HK-2 (cell line): ENCODE results near the gene KCNG4.
"Not testable (repeated sequence)": the region's sequence is repeated elsewhere in the genome, so short reads cannot be mapped to it uniquely, and the experiment has no call there.

Experiments
- DNase-seq: peaks from one replicate; pipeline ENCODE4 v3.0.0-alpha.2; 2018; ENCODE audit not compliant: unreplicated experiment

Gene KCNG4

DNA sequence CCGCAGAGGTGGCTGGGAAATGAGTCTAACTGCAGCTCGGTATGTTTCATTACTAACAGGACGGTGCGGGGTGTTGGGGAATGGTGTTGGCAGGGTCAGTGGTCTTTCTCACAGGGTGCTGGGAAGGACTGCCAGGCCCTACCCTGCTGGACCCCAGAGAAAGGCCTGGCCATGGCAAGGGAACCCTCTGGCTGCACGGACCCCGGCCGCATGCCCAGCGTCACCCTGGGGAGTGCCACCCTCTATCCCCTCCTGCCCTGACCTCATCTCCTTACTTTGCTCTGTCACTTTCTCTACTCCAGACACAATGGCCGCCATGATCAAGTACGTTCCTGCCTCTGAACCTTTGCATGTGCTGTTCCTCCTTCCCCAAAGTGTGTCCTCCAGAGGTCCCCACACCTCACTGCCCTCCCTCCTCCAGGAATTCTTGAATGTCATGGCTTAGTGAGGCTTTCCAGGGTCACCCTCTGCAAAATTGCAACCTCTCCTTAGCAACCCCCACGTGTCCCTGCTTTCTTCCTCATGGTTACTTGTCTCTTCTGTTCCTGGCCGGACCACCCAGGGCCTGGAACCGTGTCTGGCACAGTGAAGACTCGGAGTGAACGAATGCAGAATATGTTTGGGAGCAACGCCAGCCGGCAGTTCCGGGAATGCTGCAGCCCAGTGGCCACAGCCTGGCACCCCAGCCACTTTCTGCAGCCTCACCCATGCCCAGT, 33.7 kb downstream of the KCNG4 start:
- DNase-seq, result no peak

DNA sequence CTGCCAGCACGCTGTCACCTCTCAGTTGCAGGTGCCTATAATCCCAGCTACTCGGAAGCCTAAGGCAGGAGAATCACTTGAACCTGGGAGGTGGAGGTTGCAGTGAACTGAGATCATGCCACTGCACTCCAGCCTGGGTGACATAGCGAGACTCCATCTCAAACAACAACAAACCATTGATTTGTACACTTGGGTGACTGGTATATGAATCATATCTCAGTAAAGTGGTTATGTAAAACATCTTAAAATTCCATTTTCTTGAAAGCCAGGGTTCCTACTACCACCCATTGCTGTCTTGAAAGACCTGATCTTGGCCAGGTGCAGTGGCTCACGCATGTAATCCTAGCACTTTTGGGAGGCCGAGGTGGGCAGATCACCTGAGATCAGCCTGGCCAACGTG, 34.7 kb downstream of the KCNG4 start:
- not testable (repeated sequence) for DNase-seq

DNA sequence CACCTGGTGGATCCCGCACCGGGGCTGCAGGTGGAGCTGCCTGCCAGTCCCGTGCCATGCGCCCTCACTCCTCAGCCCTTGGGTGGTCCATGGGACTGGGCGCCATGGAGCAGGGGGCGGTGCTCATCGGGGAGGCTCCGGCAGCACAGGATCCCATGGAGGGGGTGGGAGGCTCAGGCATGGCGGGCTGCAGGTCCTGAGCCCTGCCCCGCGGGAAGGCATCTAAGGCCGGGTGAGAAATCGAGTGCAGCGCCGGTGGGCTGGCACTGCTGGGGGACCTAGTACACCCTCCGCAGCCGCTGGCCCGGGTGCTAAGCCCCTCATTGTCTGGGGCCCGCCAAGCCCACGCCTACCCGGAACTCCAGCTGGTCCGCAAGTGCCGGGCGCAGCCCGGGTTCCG, 35.3 kb downstream of the KCNG4 start:
- DNase-seq, result not testable (repeated sequence)

DNA sequence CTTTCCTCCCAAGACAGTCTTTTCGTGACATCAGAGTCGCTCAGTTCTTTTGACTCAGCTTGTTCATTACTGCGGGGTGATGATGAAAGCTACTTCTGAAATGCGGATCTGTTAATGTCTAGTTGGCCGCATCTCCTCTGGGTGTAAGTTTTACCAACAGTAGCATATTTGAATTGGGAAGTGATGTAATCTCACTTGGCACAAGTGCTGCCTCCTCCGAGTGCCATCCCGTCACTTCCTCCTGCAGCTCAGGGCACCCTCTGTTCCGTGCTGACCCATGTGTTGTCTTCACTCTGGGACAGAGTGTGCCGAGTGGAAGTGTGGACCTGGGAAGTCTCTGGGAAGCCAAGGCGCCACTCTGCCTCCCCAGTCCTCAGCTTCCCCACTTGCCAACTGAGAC, 40.0 kb downstream of the KCNG4 start:
- DNase-seq, result no peak

DNA sequence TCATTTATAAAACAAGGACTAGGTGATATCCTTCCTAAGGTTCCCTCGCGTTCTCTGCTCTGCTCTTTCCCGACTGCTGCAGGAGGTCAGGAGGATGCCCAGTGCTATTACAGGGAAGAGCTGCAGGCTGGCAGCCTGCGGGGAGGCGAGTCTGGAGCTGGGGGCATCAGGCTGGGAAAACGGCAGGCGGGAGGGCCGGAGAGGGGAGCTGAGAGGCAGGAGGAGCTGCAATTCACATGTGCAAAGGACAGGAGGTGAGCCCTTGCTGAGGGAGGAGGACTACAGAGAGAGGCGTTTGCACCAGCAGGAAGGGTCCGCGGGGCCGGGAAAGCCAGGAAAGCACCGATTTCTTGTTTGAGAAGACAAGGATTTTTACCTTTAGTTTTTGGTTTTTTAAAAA, 40.7 kb downstream of the KCNG4 start:
- DNase-seq, result no peak

DNA sequence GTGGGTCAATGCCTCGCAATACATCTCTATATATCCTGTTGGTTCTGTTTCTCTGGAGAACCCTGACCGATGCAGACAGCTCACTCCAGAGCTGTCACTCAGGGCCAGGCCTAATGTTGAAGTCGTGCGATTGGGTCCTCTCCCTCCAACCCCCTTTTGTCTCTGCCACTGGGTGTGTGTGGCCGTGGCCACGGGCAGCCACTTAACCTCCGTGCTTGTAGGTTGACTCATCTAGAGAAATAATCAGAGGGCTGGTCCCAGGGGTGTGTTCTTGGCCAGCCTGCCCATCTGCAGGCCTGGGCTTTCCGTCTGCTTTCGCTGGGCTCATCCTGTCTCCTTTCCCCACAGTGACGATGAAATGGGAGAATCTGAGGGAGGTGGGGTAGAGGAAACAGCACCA, 41.4 kb downstream of the KCNG4 start:
- peak; percentile 52 for DNase-seq

DNA sequence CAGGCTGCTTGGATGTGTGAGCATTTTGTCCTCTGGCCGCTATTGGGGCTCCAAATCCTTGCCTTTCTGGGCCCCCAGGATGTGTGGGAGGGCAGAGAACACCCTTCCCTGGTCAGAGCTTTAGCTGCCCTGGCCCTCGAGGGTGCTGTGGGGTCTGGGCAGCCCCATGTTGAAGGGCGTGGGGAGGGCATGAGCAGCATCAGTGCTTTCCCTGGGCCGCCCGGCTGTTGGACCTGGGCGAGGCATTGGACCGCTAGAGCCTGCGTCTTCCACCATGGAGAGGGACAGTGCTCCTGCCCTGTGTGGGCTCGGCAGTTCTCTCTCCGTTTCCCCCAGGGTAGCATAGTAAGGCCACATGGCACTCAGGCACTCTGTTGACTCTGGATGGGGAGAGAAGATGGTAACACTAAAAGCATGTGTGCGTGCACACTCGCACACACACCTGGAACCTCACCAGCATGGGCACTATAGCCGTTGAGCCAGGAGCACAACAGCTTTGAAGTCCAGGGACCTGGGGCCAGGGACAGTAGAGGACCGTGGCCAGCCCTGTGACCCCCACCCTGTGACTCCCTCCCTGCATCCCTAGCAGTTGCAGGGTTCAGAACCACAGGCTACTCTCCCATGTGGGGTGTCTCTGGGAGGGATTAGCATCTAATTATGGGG, 42.2 kb downstream of the KCNG4 start:
- no peak for DNase-seq

DNA sequence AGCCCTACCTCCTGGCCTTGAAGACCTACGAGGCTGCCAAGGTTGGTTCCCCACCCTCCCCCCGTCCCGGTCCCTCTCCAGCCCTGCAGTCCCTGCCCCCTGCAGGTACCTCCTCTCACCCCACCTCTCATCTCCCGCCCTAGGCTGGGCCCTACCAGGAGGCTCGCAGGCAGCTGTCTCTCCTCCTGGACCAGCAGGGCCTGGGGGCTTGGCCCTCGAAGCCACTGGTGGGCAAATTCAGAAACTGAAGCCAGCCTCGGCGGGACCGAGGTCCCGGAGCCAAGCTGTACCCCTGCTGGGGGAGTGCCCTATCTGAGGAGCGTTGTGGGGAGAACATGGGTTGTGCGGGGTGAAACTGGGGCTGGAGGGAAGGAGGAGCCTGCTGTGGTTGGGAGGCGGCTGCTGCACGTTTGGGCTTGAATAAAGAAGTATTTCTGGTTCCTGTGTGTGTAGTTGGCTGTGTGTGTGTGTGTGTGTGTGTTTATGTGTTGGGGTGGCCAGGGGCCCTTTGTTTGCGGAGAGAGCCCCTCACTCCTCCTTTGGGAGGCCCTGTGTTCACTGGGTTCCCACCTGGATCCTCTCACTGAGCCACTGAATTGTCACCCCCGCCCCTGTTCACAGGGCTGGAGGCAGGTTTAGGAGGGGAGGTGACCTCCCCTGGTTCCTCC, 43.0 kb downstream of the KCNG4 start:
- no peak for DNase-seq

DNA sequence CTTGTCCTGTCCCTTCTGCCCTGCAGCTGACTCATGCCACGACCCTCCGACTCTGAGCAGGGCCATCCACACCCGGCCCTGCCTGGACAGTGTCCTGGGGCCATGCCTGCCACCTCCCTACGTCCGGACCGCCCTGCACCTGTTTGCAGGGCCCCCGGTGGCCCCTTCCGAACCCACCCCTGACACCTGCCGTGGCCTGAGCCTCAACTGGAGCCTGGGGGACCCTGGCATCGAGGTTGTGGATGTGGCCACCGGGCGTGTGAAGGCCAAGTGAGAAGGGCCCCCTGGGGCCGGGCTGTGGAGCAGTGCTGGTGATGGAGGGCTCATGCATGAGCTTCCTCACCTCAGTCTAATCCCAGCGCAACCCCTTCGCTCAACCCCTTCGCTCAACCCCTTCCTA, 43.7 kb downstream of the KCNG4 start:
- no peak for DNase-seq

DNA sequence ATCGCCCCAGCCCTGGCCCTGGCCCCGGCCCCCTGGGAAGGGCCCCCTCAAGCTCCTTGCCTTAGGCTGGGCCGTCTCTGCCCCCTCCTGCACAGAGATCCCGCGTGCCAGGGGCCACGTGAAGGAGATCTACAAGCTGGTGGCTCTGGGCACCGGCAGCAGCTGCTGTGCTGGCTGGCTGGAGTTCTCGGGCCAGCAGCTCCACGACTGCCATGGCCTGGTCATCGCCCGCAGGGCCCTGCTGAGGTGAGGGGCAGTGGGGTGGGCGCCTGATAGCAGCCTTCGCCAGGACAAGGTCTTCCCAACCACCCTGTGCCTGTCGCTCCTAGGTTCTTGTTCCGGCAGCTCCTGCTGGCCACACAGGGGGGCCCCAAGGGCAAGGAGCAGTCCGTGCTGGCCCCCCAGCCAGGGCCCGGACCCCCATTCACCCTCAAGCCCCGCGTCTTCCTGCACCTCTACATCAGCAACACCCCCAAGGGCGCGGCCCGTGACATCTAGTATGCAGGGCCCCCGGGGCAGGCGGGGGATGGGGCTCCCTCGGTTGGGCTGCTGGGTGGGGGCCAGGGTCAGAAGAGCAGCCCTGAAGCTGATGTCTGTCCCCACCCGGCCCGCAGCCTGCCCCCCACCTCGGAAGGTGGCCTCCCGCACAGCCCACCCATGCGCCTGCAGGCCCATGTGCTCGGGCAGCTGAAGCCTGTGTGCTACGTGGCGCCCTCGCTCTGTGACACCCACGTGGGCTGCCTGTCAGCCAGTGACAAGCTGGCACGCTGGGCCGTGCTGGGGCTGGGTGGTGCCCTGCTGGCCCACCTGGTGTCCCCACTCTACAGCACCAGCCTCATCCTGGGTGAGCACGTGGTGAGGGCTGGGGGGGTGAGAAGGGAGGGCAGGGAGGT, 44.4 kb downstream of the KCNG4 start:
- DNase-seq, result no peak

DNA sequence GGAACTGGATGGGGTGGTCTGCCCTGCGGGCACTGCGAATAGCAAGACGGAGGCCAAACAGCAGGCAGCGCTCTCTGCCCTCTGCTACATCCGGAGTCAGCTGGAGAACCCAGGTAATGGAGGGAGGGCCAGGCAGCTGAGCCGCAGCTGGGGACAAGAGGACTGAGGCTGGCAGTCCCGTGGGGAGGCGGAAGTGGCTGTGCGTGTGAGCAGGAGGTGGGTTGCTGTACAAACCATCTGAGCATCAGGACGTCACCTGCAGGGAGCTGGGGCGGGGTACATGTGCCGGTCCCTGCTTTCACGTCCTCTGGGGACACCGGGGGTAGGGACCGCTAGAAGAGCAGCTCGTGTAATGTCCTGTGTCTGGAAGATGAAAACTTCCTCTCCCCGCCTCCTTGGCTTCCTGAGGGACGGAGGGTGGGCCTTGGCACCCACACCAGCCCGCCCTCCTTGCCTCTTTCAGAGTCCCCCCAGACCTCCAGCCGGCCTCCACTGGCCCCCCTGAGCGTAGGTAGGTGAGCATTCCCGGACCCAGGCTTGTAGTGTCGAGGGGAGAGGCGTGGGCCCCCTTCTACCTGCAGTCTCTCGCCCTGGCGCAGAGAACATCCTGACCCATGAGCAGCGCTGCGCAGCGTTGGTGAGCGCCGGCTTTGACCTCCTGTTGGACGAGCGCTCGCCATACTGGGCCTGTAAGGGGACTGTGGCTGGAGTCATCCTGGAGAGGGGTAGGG, 45.2 kb downstream of the KCNG4 start:
- DNase-seq, result no peak

DNA sequence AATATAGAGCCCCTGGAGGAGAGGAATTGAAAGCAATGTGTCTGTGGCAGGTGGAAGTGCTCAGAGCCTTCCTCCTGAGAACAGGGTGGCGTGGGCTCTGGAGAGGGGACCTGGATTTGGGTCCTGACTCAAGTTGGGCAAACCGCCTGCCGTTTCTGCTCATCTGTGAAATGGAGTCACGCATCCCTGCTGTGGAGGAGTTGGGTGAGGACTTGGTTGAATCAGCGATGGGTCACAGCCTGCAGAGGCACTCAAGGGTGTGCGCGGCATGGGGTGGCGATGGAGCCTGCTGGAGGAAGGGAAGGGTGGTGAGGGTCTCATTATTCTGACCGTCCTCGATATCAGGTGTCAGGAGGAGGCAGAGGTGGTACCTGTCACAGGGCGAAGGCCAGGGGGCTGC, 45.8 kb downstream of the KCNG4 start:
- no peak for DNase-seq

DNA sequence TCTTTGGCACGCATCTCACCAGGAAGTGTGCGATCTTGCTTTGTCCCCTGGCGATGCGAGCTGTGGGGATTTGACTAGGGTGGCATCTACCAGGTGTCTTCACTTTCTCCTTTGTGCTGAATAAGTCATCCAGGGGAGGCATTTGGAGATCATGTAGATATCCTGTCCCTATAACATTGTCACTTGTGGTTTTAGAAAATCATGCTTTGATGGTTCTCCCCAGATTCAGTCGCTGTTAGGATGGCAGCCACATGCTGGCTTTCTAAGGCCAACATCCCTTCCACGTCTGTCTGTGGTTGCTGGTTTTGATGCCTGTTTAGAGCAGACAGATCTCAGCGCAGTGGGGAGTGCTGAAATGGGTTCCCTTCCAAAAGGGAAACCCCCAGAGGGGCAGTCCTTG, 46.3 kb downstream of the KCNG4 start:
- DNase-seq, result no peak

DNA sequence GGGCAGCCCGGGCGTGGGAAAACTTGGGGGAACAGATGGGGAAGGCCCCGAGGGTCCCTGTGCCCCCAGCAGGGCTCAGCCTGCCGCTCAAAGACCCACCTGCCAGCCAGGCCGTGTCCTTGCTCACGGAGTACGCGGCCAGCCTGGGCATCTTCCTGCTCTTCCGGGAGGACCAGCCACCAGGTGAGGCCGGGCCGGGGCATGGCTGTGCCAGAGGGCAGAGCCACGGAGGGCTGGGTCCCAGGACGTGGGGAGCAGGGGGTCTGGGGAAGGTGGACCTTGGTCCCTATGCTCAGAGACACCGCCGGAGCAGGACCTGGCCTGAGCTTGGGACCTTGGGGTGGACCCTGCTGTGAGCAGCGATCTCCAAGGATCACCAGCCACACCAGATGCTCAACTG, 48.3 kb downstream of the KCNG4 start:
- DNase-seq, result no peak

DNA sequence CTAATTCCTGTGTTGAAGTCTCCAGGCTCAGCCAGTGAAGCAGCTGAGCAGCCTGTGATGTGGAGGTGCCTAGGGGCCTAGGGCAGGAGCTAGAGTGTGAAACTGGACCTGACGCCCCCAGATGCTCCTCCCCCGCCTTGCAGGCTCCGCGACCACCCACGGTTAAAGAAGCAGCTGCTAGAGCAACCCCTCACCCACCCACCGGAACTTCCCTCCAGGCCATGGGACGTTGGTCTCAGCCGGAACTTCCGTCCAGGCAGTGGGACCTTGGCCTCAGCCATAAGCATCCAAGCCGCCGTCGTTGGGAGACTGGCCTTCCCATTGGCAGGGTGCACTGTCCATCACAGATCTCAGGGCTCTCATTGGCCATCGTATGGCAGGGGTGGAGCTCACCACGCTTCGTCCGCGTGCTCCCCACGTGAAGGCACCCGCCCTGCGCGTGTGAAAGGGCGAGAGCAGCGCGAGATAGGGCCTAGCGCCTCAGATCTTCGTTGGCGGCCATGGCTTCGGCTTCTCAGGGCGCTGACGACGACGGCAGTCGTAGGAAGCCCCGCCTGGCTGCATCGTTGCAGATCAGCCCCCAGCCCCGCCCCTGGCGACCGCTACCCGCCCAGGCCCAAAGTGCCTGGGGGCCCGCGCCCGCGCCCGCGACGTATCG, 49.0 kb downstream of the KCNG4 start, which contains the start of gene ADAD2:
TSS of gene ADAD2 (plus strand) at position 427 of the 658 bp plus-strand sequence. CDS start at position 501, 74 bp downstream.
- no peak for DNase-seq

DNA sequence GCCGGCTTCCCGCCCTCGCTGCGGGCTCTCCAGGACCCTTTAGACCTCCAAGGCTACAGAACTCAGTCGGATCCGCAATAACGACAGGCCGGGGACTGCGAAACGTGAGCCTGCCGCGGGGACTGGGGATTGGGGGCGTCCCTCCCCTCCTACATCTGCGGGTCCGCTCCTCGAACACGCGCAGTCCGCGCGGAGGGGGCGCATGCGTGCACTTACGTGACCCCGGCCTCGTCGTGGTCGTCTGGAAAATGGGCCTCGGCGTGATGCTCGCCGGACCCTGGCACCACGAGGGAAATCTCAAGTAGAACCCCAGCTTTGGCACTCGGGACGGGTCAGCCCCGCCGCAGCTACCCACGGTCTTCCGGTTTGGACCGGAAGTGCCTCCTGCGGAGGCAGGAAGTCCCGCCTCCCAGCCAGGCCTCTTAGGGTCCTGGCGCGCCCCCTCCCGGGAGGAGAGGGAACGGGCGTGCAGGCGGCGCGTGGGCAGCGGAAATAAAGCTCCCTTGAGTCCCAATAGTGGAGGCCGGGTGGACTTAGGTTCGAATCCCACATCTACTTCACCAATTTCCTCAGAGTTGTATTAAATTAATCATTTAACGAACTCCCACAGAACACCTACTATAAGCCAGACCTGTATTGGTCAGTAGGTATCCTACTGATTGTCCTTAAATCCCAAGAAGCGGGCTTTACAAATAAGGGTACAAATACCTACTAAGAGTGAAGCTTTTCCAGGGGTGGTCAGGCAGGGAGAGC, 53.0 kb downstream of the KCNG4 start, which contains the start of gene TAF1C:
TSS of gene TAF1C (minus strand) at position 373 of the 753 bp plus-strand sequence. CDS start 2,069 bp downstream, outside the sequence.
- DNase-seq, result peak; percentile 92

DNA sequence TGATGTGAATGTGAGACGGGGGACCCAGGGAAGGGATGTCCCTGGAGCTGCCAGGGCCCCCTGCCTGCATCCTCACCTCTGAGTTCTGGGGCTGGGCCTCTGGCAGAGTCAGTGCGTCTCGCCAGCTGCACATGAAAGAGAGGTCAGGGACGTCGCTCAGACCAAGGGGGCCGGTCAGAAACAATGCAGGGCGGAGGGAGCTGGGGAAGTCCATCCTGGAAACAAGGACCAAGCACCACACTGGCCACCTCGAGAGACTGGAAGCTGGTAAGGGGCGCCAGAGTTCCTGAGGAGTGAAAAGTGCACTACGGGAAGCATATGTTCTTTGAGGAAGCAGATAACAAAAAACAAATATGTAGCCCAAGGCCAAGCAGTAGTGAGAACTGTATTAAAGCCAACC, 55.0 kb downstream of the KCNG4 start:
- DNase-seq, result no peak

DNA sequence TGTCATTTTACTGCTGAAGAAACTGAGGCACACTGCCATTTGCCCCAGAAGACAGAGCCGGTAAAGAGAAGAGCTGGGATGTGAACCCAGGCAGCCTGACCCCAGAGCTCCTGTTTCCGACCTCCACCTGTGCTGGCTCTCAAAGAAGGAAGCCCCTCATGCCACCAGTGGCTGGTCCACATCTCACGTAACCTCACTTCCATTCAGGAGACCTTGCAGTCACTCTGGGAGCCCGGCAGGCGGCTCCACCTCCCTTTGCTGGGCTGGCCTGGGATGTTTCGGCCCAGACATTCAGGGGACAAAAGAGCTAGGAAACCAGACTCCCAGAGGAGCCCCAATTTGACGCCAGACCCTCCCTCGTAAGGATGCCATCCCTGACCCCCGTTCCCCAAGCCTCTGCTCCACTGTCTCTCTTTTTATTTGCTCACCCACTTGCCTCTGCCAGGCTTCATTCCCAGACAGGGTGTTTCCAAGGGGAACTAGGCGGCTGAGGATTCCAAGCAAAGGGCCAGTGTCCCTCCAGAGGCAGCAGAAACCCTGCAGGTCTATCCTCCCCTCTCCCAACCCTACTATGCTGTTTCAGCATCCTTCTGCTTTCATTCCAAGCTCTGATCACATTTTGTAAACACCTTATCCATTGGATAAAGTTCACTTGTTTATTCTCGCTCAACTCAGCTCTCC, 55.8 kb downstream of the KCNG4 start:
- DNase-seq, result no peak

DNA sequence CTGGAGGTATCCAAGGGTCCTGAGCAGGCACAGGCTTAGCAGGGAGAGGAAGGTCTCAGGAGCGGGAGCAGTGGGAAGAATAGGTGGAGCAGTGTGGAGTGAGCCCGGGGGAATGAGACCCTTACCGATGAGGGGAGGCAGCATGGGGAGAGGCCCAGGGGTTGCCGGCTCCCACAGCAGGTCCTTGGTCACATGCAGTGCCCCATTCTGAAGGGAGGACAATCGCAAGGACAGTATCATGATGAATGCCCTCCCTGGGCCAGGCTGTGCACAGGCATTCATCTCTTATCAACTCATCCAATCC, 56.3 kb downstream of the KCNG4 start:
- no peak for DNase-seq
